HG02884 (cell line): ENCODE measurements around the gene UBE2D2.
"Not testable (repeated sequence)": the region's sequence is repeated elsewhere in the genome, so short reads cannot be mapped to it uniquely, and the experiment has no call there.

ENCODE experiments used
- ATAC-seq: cut with Tn5 transposase; IDR thresholded peaks from one replicate; pipeline ENCODE4 v1.9.1; 2021; ENCODE audit warnings: mild to moderate bottlenecking, moderate library complexity; ENCODE audit not compliant: unreplicated experiment

UBE2D2 gene

GRCh38 chr5:139578325-139578724 lies 17.2 kb downstream of the UBE2D2 start:
- ATAC-seq, result no peak

GRCh38 chr5:139582181-139582580 lies 21.0 kb downstream of the UBE2D2 start:
- ATAC-seq, result not testable (repeated sequence)

- no peak for ATAC-seq
These were observed 23.0 kb downstream of the UBE2D2 start for GRCh38 chr5:139584137-139584536.

GRCh38 chr5:139588116-139588515 lies 27.0 kb downstream of the UBE2D2 start:
- not testable (repeated sequence) for ATAC-seq

- no peak for ATAC-seq
These were observed 27.8 kb downstream of the UBE2D2 start for GRCh38 chr5:139588962-139589361.

- ATAC-seq, result no peak
These were observed 31.1 kb downstream of the UBE2D2 start for GRCh38 chr5:139592289-139592688.

GRCh38 chr5:139593076-139593475 lies 31.9 kb downstream of the UBE2D2 start:
- ATAC-seq, result not testable (repeated sequence)

GRCh38 chr5:139593716-139594319 lies 32.7 kb downstream of the UBE2D2 start:
- no peak for ATAC-seq

GRCh38 chr5:139597134-139597533 lies 36.0 kb downstream of the UBE2D2 start:
- ATAC-seq, result no peak

- not testable (repeated sequence) for ATAC-seq
These were observed 37.4 kb downstream of the UBE2D2 start for GRCh38 chr5:139598601-139598965.

GRCh38 chr5:139600336-139600949 lies 39.3 kb downstream of the UBE2D2 start:
- no peak for ATAC-seq

- ATAC-seq, result no peak
These were observed 40.3 kb downstream of the UBE2D2 start for GRCh38 chr5:139601429-139601828.

- not testable (repeated sequence) for ATAC-seq
These were observed 40.8 kb downstream of the UBE2D2 start for GRCh38 chr5:139601948-139602347.

GRCh38 chr5:139605887-139606286 lies 44.7 kb downstream of the UBE2D2 start:
- ATAC-seq, result no peak

- ATAC-seq, result no peak
These were observed 50.8 kb downstream of the UBE2D2 start for GRCh38 chr5:139611703-139612584.

GRCh38 chr5:139619861-139620260 lies 58.7 kb downstream of the UBE2D2 start:
- ATAC-seq, result no peak

- not testable (repeated sequence) for ATAC-seq
These were observed 64.3 kb downstream of the UBE2D2 start for GRCh38 chr5:139625398-139625797.

GRCh38 chr5:139630855-139631254 lies 69.7 kb downstream of the UBE2D2 start:
- no peak for ATAC-seq

- ATAC-seq, result no peak
These were observed 70.5 kb downstream of the UBE2D2 start for GRCh38 chr5:139631520-139632165.

GRCh38 chr5:139633295-139634027 lies 72.3 kb downstream of the UBE2D2 start:
- ATAC-seq, result no peak

- no peak for ATAC-seq
These were observed 72.8 kb downstream of the UBE2D2 start for GRCh38 chr5:139634028-139634325.
